GM19372 (cell line): ENCODE measurements around the gene CUL5.
A peak's percentile ranks its signal among the peaks of the same experiment; 100 is the strongest.

Experiments
- ATAC-seq: cut with Tn5 transposase; IDR thresholded peaks from one replicate; pipeline ENCODE4 v1.9.1; 2021; ENCODE audit warnings: mild to moderate bottlenecking, low read depth, moderate library complexity; ENCODE audit not compliant: unreplicated experiment

Gene CUL5

DNA sequence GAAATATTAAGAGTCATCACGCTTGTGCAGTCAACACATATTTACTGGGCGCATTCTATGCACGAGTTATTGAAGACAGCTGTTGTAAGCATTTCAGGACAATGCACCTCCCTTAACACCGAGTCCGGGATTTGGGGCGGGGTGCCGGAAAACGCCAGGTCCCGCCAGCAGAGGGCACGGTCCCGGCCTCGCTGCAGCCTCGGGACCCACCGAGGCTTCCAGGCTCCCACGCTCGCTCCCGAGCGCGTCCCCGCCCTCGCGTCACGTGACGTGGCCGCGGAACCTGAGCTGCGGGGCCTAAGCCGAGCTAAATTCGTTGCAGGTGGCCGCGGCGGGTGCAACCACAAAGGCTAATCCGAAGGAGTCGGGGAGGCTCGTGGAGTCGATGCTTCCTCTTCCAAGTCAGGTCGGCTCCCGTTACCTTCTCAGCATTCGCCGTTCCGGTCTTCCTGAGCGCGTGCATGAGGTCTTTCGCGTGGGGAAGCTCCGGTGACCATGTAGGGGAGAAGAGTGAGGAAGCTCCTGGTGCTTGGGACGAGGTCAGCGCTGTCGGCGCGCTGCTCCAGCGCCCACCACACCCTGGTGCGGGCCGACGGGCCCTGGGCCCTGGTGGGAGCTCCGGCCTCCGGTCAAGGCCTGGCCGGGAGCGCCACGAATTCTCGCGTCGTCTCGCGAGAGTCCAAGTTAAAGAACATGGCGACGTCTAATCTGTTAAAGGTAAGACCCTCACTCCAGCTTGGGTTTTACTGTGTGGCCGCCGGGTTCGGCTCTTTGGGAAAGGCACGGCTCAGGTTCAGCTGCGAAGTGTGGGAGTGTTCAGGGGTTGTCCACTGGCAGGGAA is at the start of gene CUL5:
CUL5 (plus strand) TSS at position 243 of the 841 bp plus-strand sequence; CDS start at position 694, 451 bp downstream.
- peak; percentile 85 for ATAC-seq

- ATAC-seq, result no peak
Observed at GRCh38 chr11:107961480-107961879, 47.2 kb upstream of the CUL5 start.

DNA sequence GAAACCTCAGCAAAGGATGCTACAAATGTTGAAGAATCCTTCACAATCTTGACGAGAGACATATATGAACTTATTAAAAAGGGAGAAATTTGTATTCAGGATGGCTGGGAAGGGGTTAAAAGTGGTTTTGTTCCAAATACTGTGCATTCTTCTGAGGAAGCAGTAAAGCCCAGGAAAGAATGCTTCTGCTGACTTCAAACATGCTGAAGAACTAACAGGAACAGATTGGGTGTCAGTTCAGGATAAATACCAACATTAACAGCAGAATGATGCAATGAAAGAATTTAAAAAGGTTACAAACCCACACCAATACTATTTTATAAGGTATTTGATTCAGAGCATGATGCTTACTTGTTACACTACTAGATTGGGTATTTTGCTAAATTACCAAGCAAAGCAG is 46.5 kb upstream of the CUL5 start:
- no peak for ATAC-seq

- no peak for ATAC-seq
Observed at GRCh38 chr11:107963091-107963490, 45.6 kb upstream of the CUL5 start.

DNA sequence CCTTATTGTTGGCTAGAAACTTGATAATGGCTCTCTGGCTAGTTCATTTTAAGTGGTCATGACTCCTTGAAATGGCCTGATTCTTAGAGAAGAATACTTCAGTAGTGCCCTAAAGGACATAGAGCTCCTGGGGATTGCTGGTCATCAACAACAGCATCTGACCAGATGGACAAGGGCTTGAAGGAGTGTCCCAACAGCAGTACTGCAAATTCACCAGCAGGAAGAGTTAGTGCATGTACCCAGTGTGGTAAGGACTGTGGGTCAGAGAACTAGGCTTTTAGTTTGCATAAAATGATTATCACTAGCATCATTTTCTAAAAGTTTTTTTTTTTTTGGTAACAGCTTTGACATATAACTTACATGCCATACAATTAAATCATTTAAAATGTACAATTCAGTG is 39.5 kb upstream of the CUL5 start:
- ATAC-seq, result no peak

DNA sequence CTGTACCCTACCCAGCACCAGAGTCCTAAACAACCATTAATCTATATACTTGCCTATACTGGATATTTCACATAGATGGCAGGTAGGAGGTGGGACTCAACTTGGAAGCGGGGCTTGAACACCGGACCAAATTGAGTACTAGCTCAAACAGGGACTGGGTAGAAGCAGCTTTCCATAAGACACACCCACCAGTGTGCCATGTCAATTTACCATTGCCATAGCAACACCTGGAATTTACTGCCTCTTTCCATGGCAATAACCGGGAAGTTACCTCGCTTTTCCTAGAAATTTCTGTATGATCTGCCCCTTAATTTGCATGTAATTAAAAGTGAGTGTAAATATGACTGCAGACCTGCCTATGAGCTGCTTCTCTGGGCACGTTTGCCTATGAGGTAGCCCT is 38.6 kb upstream of the CUL5 start:
- no peak for ATAC-seq

- no peak for ATAC-seq
Observed at GRCh38 chr11:107973641-107974040, 35.1 kb upstream of the CUL5 start.

- no peak for ATAC-seq
Observed at GRCh38 chr11:107988397-107989158, 20.1 kb upstream of the CUL5 start.

GRCh38 chr11:107991868-107992414 is 16.8 kb upstream of the CUL5 start:
- no peak for ATAC-seq

- ATAC-seq, result no peak
Observed at GRCh38 chr11:107996006-107996776, 12.5 kb upstream of the CUL5 start.

- ATAC-seq, result no peak
Observed at GRCh38 chr11:107998761-107999160, 9.9 kb upstream of the CUL5 start.

GRCh38 chr11:107999759-108000455 is 8.8 kb upstream of the CUL5 start:
- ATAC-seq, result peak; percentile 93

DNA sequence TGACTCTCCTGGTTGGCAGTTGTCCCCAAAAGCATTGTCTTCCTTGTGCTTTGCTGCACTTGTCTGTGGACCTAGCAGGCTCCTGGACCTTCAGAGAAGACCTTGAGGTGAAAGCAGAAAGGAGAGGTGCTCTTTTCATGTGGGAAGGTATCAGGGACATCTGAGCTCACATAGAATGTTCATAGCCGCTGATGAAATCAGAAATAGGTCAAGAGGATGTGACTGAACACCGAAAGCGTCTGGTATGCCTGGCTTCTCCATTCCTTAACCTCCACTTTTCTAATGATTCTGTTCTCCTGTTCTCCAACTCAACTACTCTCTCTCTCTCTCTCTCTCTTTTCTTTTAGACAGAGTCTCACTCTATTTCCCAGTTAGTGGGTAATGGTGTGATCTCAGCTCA is 6.2 kb upstream of the CUL5 start:
- ATAC-seq, result no peak

GRCh38 chr11:108003623-108004022 is 5.1 kb upstream of the CUL5 start:
- ATAC-seq, result no peak

DNA sequence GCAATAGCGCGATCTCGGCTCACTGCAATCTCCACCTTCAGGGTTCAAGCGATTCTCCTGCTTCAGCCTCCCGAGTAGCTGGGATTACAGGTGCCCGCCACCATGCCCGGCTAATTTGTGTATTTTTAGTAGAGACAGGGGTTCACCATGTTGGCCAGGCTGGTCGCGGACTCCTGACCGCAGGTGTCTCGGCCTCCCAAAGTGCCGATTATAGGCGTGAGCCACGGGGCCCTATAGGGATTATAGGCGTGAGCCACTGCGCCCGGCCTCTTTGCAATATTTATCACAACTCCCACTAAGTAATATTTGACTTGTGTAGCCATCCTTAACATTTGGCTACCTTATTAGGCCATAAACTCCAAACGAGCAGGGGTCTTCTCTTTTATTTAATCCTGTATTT is 879 bp upstream of the CUL5 start:
- no peak for ATAC-seq

DNA sequence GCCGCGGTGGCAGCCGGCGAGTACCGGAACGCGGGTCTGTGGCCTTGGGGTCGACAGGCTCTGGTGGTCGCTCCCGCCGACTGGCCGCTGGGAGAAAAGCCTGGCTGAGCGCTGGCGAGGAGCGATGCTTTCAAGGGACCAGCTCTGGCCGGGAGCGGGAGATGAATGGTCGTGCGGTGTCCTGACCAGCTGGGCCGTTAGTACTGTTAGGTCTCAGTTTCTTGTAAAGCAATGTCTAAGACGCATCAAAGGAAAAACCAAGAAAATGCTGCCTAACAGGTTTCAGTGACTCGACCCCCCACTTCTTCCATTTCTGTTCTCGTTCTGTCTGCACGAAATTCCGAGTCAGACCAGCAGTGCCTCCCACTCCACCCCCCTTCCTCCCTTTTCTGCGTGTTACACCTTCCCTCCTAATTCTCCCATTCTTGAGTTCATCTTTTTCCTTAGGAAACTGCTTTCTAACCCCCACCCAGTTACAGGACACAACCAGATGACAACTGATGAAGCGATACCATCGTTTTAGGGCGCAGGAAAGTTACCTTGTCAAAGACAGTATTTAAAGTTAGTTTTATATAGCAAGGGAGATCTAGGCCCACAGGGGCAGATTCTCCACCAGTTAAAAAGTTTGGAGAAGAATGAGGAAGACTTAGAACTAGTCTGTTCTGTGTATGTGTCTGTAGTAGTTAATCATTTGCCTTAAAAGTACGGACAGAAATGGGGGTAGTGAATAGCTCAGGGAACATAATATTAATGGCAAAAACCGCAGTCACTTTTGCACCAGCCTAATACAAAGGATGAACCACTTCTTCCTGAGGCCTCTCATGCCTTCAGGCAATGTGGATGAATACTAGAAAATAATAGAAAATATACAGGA is 1.0 kb downstream of the CUL5 start:
- peak; percentile 8 for ATAC-seq

DNA sequence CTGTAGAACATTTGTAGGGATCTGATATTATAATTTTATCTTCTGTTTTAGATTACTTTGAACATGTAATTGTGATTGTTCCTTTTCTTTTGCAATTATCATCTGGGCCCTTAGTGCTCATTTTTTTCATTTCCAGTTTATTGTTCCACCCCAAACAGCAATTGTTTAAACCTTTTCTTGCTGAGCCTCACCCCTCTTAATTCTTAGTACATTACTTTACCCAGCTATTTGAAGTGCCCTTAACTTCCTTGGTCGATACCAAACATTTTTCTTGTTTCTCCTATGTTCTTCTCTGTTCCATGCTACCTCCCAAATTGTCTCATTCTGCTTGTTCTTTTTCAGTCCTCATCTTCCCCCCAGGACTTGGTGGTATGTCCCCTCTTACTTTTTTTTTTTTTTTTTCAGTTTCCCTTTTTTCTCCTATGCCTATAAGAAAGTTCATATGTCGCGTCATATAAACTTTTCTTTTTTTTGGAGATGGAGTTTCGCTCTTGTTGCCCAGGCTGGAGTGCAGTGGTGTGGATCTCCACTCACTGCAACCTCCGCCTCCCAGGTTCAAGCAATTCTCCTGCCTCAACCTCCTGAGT is 3.5 kb downstream of the CUL5 start:
- no peak for ATAC-seq

DNA sequence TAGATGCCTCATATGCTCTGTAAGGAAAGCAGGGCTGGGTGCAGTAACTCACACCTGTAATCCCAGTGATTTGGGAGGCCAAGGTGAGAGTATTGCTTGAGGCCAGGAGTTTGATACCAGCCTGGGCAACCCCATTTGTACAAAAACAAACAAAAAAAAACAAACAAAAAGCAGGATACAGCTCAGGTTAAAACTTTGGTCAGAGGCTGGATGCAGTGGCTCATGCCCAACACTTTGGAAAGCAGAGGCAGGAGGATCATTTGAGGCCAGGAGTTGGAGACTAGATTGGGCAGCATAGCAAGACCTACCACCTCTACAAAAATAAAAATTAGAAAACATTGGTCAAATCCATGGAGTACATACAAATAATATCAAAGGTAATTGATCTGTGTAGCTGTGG is 7.9 kb downstream of the CUL5 start:
- no peak for ATAC-seq

DNA sequence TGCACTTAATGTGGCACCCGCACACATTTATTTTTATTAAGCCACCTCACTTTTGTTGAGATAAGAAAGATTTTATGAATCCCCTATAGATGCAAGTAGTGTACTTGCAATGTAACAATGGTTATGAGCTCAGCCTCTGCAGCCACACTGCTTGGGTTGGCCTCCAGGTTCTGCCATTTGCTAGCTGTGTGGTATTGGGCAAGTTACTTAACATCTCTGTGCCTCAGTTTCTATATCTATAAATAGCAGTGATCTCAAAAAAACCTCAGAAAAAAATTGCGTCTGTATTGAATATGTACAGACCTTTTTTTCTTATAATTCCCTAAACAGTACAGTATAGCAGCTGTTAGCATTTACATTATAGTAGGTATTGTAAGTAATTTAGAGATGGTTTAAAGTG is 10.0 kb downstream of the CUL5 start:
- no peak for ATAC-seq
